NCI-H146 (cell line): Measurements from ENCODE around the gene HIBCH.
"Not testable (repeated sequence)": the region's sequence is repeated elsewhere in the genome, so short reads cannot be mapped to it uniquely, and the experiment has no call there.

Experiments
- DNase-seq: peaks from one replicate; lab custom pipeline; 2025; lab: John Stamatoyannopoulos, UW

HIBCH gene

DNA sequence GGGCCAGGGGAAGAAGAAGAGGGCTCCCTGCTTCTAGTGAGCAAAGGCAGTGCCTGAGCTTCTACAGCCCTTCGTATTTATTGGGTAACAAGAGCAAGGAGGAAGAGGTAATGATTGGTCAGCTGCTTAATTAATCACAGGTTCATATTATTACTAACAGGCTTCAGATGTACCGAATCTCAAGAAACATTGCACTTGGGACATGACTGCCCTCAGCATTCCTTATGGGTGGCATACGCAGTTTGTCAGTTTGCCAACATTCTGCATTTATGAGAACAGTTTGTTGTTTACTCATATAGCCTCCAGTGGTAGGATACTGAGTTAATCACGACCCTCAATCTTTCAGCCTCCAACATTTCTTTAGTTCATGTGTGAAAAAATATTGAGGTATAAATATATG lies 84.5 kb downstream of the HIBCH start:
- DNase-seq, result no peak

DNA sequence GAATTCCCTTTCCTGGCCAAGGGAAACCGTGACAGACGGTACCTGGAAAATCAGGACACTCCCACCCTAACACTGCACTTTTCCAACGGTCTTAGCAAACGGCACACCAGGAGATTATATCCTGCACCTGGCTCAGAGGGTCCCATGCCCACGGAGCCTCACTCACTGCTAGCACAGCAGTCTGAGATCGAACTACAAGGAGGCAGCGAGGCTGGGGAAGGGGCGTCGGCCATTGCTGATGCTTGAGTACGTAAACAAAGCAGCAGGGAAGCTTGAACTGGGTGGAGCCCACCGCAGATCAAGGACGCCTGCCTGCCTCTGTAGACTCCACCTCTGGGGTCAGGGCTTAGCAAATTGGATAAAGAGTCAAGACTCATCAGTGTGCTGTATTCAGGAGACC lies 95.6 kb downstream of the HIBCH start:
- not testable (repeated sequence) for DNase-seq

DNA sequence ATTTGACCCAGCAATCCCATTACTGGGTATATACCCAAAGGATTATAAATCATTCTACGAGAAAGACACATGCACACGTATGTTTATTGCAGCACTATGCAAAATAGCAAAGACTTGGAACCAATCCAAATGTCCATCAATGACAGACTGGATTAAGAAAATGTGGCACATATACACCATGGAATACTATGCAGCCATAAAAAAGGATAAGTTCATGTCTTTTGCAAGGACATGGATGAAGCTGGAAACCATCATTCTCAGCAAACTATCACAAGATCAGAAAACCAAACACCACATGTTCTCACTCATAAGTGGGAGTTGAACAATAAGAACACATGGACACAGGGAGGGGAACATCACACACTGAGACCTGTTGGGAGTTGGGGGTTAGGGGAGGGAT lies 96.9 kb downstream of the HIBCH start:
- DNase-seq, result not testable (repeated sequence)

DNA sequence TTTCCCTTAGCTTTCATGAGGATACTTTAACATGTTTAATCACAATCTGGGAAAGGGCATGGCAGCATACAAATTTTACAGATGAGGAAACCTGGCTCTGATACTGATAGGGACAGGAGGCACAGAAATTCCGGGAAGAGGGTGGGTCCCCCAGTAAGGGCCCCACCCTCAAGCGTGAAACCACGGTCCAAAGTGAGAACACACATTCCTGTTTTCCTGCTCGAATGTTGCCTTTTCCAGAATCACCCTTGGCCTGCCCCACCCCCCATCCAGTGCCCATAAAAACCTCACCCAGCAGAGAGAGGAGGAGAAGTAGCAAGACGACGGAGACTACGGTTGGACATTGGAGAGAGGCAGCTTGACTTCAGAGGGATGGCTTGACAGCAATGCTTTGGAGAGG lies 98.2 kb downstream of the HIBCH start:
- DNase-seq, result no peak

DNA sequence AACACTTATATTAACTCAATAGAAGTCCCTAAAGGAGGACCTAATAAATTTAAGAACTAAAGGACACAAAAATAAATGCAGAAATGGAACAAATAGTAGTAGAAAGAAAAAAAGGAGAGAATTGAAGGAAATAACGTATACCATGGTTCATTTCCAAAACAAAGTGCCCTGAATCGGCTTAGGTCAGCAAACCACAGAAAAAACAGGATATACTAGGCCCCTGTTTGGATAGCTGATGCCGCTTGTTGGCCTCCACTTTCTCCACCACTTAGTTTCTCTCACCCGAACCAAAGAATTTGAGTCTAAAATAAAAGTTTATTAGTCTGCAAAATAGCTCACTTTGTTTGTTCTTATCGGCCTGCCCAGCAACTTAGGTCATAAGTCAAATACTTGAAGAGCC lies 100.4 kb downstream of the HIBCH start:
- no peak for DNase-seq

DNA sequence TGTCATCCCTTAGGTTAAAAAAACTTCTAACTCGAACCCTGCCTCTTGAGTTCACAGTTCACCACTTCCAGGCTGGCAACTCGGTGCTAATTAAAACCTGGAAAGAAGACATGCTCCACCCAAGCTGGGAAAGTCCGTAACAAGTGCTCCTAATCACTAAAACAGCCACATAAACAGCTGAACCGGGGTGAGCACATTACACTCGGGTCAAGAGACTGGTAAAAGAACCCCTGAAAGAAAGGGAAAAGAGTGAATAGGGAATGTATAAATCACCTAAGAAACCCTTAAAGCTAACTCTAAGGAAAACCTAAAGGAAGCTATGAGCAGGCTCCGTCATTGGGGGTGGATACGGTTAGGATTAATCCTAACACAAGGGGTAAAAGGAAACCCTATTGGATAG lies 102.0 kb downstream of the HIBCH start:
- no peak for DNase-seq

DNA sequence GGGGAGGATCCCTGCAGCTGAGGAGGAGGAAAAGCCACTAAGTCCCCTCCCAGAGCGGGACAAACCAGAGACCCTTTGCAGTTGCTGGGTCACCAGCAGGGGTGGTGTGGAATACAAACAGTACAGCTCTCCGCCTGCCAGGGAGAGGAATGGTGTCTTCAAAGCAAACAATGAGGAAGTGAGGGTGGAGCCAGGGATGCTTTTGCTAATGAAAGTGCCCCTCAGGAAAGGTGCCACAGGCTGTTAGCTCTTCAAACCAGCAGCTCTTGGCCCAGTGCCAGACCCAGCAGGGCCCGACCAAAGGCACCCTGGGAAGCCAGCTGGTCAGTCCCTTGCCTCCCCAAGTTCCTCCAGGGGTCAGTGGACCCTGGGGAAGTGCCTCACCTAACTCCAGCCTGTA lies 102.8 kb downstream of the HIBCH start:
- peak; percentile 93 for DNase-seq

DNA sequence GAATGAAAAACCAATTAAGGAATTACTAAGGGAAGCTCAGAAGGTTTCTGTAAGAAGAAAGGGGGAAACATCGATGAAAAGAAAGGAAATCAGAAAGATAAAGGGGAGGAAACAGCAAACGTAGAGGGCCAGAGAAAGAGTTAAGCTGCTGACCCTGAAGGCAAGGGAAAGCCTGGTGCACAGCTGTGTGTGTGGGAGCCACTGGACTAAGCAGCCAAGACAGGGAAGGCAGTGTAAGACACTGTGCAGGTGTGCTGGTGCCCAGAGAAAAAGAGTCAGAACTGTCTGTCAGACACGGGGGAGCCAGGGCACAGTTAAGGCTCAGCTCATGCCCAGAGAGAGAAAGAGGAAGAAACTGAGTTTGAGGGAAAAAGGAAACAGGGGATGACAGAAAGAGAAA lies 104.0 kb downstream of the HIBCH start:
- no peak for DNase-seq

DNA sequence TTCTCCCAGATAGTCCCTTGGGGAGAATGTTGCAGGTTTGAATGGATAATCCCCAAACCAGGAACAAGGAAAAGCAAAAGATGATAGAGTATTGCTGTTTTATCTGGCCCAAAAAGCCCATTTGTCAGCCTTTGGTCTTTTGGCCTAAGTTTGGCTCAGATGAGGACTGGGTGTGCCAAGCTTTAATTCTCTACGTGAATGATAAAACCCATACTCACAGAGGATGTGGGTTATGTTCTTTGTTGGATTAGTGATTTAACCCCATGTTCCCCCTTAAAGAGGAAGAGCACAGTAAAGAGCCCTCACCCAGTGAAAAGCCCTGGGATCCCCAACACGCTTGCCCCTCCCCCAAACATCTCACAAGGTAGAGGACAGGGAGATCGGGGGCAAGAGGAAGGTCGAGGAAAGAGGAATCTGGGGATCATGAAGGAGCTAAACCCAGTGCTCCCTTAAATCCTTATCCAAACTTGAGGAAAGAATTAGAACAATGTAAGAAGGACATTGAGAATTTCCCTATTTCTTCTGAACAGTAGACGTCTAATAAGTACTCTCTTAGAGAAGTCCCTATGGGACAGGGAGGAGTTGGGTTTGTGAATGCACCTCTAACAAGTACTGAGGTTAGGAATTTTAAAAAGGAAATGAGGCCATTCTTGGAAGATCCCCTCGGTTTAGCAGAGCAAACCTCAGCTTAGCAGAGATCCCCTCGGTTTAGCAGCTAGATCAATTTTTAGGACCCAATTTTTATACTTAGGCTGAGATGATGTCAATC lies 105.0 kb downstream of the HIBCH start:
- no peak for DNase-seq

DNA sequence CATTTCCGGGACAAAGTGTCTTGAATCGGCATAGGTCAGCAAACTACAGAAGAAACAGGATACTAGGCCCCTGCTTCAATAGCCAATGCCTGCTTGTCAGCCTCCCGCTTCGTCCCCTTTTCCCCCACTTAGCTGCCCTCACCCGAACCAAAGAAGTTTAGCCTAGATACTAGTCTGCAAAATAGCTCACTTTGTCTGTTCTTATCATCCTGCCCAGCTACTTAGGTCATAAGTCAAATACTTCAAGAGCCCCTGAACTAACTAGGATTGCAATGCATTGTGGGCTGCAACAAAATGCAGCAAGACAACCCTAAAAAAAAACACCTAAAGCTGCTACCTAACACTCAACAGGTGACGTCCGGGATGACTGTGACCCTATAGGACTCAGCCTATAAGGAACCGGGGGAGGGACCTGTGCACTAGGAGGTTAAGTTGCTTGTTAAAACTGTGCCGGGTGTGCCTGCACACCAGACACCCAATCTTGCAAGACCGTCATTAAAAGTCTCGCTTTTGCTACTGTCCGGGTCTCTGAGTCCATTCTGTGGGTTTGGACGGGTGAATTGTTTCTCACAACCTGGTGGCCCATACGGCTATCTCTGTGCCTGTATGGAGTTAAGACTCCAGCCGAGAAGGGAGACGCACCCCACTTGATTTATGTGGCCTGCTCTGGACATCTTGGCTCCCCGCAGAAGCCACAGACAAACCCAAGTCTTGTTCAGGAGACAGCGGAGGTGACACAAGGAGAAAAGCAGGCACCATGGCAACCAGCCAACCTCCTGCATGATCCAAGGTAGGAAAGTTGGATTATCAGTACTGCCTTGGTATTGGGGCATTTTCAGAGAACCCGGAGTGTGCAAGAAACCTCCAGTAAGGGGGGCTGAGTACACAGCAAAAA lies 105.9 kb downstream of the HIBCH start:
- DNase-seq, result no peak

DNA sequence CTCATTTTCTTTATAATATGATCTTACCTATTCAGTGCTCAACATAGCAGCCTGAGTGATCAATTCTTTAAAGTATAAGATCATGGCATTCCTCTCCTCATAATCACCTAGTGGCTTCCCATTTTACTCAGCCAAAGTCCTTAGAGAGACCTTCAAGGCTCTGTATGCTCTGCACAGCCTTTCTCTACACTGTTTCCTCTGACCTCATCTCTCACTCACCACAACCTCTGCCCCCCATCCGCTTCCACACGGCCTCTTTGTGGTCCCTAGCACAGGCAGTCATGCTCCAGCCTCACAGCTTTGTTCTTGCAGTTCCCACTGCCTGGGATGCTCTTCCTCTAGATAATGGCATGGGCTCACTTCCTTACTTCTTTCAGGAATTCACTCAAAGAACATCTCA lies 109.2 kb downstream of the HIBCH start:
- DNase-seq, result no peak

DNA sequence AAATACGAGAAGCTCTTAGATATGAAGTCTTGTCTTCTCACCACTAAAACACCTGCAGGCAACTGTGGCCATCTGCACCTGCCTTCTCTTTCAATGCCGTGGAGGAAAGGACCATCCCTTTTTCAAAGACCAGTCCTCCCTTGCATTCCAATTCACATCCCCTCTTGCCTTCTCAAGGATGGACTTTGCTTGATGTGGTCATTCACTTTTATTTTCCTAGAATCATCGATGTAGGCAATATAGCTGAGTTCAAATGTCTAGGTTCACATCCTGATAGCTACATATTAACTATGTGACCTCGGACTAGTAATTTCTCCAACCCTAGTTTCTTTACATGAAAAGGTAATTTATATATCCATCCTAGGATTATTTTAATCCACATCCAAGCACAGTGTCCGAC lies 110.1 kb downstream of the HIBCH start:
- DNase-seq, result no peak

DNA sequence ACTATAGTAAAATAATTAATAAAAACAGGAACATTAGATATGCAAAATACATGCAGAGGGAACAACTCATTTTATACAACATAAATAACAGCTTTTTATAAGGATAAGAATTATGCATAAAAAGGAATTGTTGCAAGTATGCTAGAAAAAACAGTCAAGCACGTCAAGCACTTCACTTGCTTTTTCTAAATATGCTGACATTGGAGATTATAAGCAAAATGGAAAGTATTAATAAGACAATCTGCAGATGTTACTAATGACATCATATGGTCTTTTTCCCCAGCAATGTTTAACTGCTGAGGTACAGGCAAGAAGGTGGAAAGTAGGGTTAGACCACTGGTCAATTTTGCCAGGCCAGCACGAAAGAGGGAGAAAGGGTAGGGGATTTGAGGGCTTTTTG lies 111.7 kb downstream of the HIBCH start:
- DNase-seq, result no peak

DNA sequence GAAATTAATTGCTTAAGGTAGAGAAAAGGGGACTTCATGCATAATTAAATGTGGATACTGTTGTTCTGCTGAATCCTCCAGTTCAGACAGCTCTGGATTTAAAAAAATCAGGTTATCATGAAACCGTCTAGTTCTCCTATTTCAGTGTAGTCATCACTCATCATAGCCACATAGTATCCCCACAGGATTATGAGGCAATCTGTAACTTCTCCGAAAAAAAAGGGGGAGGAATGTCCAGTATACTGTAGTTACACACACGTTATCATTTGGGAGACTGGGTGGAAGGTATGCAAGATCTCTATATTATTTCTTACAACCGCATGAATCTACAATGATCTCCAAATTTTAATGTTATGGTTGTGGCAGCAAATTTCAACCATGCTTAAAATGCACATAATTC lies 114.0 kb downstream of the HIBCH start:
- DNase-seq, result no peak

DNA sequence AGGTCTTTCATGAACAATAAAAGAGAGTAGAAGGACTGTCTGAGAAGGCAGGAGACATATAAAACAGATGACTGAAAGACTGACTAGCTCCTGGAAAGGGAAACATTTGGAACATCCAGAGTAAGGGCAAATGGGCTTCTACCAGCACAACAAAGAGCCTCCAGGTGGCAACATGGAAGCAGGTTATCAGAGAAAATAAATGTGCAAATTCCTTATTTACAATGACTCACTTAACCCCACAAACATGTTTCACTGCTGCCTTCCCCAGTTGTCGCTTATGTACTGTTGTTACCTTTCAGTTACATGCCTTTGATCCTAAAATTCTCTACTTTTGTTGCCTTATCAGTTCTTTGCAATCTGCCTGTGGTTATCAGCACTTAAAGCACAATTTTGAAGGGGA lies 117.0 kb downstream of the HIBCH start:
- DNase-seq, result no peak

DNA sequence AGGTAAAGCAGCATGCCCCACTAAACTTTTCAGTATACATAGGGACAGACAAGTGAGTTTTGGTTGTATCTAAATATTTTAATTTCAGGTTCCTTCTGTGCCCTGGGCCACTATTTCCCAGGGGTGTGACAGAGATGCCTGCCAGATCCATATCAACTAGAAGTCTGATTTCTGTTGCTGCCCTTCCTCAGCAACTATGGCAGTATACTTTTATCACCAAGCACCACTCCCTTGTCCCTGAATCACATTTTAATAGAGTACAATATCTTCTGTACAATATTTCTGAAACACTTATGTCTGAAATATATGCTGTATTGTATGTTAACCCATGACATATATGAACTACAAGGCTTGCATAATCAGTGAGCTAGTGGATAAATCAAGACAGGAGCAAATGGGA lies 117.6 kb downstream of the HIBCH start:
- no peak for DNase-seq

DNA sequence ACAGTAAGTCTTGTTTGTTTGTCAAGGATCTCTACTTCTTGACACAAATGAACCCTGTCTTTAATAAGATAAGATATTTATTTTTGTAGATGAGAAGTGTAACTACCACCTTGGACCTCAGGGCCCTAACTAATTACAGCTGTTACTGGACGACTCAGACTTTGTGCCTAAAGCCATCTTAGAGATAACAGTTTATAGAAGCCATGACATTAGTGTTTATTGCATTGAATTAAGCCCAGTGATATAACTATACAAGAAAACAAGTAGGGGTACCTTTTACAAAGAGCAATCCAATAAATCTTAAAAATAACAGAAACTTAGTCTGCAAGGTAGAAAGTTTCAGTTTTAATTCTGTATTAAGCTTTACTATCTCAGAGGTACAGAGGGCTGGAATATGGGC lies 119.0 kb downstream of the HIBCH start:
- DNase-seq, result no peak

DNA sequence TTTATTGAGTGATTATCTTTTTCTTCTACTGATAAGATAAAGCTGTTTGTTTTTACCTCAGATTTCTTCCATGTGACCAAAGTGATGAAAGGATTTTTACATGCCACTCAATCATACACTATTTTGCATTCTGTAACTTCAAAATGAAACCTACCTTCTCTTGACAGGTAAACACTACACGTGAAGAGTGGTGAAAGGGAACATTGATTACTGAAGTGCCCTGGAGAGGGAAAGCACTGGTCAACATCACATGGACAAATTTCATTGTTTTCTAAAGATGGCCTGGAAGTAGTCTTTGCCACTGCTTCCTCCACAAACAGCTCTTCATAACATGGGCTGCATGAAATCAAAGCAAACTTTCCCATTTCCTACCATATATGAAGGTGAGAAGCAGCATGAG lies 120.1 kb downstream of the HIBCH start:
- DNase-seq, result no peak

DNA sequence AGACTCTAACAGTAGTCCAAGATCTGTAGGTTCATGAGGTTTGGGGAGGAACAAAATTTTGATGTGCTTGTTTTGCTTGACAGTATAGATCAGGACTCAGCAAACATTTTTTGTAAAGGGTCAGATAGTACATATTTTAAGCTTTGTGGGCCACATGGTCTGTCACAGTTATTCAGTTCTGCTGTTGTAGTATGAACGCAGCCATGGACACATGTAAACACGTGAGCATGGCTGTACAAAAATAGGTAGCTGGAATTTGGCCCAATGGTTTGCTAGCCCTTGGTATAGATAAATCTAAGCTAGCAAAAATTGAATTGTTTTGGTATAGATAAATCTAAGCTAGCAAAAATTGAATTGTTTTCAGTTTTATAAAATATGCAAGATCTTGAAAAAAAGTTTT lies 120.5 kb downstream of the HIBCH start:
- DNase-seq, result no peak

DNA sequence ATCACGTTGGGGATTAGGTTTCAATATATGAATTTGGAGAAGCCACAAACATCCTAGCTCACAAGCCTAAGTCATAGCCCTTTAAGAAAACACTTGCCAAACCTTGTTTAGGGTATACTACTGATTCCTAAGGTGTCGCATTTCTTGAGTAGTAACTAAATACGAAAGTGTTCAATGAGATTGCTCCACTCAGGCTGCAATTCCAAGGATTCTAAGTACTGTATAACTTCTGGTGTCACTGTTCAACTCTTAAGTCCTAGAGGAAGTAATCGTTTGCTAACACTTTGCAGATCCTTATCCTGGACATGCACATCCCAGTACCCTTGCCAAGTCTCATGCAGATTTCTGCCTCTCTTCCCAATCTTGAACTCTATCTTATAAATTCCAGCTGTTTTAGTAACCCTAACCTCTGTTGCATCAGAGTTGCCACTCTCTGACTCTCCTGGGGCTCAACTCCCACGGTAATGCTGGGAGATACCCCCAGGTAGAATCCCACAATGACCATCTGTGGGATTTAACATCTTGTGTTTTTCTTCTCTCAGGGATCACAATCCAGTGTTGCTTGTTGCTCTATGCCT lies 122.4 kb downstream of the HIBCH start:
- no peak for DNase-seq

DNA sequence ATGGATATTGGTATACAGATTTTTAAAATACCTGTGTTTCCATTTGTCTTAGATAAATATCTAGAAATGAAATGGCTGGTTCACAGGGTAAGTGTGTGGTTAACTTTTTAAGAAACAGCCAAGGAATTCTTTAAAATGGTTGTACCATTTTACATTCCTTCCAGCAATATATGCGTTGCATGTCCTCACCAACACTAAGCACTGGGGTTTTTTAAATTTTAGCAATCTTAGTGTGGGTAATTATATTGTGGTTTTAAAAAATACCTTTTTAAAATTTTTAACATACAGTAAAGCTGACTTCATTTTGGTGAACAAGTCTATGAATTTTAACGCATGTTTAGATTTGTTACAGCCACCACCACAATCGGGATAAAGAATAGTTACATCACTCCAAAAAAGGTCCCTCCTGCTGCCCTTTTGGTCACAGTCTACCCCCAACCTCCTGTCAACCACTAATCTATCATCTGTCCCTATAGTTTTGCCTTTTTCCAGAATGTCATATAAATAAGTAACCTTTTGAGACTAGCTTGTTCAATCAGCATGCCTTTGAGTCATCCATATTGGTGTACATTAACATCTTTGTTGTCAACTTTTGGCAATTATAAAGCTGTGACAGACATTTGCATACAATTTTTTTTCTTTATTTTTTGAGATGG lies 129.0 kb downstream of the HIBCH start:
- no peak for DNase-seq

DNA sequence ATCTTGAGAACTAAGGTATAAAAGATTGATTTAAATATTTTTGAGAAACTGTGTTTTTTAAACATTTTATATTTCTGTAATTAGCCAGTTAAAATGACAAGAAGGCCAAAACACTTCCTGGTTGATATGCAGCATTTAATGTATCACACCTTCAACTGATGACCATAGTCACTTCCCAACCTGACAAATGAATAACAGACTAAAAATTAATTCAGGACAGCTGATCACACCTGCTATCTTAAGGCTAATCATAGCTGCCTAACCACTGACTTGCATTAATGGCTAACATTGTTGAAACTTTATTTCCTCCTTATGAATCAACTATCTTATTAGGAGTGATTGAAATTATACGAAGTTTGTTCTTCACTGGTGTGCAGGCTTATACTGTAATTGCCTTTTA lies 131.3 kb downstream of the HIBCH start:
- no peak for DNase-seq

DNA sequence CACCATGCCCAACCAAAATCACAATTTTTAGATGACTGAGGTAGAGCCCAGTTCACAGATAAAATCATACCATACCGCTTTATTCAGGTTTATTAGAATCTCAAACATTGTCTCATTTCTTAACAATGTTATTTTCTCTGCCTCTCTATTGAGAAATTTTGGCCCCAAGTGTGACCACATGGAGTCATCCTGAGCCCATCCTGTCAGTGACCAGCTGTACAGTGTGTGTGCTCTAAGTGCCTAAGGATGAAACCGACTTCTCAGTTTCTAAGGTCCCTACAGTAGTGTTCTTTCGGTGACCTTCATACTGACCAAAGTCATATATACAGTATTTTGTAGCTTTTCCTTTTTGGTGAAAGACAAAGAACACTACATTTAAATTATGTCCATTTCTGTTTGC lies 133.4 kb downstream of the HIBCH start:
- no peak for DNase-seq
